ENCODE results near the gene PMPCA.

DNA sequence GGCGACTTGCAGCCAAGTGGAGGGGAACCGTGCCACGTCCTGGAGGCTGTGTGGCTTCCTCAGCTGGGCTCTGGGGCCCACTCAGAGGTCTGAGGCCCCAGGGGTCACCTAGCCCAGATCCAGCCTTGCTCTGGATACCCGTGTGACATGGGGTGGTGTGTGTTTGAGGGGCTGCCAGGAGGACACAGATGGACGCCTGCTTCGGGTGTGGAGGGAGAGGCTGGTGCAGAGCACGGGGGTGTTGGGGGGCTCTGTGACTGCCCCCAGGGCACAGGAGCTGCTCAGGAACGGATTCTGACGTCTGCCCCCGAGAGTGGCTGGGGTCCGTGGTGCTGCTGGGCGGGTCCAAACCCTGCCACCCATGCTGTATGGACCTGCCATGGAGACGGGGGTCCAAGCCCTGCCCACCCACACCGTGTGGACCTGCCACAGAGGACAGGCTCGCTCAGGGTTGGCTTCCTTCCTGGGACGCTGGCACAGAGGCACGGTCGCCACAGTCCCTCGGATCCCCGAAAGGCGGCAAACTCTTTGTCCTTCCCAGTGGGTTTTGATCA lies 18.7 kb downstream of the PMPCA start:
- TF ChIP-seq, protein P1, sequence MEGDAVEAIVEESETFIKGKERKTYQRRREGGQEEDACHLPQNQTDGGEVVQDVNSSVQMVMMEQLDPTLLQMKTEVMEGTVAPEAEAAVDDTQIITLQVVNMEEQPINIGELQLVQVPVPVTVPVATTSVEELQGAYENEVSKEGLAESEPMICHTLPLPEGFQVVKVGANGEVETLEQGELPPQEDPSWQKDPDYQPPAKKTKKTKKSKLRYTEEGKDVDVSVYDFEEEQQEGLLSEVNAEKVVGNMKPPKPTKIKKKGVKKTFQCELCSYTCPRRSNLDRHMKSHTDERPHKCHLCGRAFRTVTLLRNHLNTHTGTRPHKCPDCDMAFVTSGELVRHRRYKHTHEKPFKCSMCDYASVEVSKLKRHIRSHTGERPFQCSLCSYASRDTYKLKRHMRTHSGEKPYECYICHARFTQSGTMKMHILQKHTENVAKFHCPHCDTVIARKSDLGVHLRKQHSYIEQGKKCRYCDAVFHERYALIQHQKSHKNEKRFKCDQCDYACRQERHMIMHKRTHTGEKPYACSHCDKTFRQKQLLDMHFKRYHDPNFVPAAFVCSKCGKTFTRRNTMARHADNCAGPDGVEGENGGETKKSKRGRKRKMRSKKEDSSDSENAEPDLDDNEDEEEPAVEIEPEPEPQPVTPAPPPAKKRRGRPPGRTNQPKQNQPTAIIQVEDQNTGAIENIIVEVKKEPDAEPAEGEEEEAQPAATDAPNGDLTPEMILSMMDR (optimal IDR thresholded peaks at IDR 0.05 in 1 of 3, IDR thresholded peaks at IDR 0.05 in 1 of 3, conservative IDR thresholded peaks at IDR 0.05 in 1 of 3; ENCODE audit: extremely low read depth in 1 of 3, insufficient read depth in 2 of 3, low read length in 3 of 3): no peak
- no peak for TF ChIP-seq EZH2 (IDR thresholded peaks at IDR 0.05; ENCODE audit: low read length)

Data from keratinocyte (primary cell).